ENCODE data around the gene PSMB4.
"Not testable (repeated sequence)": the region's sequence is repeated elsewhere in the genome, so short reads cannot be mapped to it uniquely, and the experiment has no call there.

Gene PSMB4

DNA sequence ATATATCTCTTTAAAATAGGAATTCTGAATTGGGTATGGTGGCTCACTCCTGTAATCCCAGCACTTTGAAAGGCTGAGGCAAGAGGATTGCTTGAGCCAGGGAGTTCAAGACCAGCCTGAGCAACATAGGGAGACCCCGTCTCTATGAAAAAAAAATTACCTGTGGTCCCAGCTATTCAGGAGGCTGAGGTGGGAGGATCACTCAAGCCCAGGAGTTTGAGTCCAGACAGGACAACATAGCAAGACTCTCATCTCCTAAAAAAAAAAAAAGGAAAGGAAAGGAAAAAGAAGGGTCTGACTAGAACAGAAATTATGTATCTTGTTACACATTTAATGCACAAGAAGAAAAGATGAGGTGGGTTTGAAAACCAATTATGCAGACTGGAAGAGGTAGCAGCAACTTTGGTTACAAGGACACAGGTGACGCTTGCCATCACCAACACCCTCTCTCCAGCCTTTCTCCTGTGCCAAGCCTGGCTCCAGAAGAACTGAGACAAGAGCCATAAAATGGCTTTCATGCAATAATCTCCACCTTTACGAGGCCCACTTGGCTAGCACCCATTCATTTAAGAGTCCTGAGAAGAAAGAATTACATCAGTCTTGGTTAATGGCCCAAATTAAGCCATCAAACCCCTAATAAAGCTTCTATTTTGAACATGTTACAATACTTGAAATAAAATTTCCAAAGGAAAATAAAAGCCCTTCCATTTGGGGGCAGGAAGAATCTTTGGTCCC, 22.1 kb upstream of the PSMB4 start:
- Histone ChIP-seq H3K36me3 (replicated peaks; ENCODE audit: insufficient read depth, low read length) (no peaks in the 10 kb centered on the region), H3F3A (ENCODE audit: insufficient read depth, low read length) (no peaks in the 10 kb centered on the region), H3K4me3 (ENCODE audit: low read length) (no peak overlapping the region), H3K9me3 (replicated peaks; ENCODE audit: insufficient read depth, low read length) (no peaks in the 10 kb centered on the region), H3K27ac (ENCODE audit: low read length) (no peak overlapping the region), H3K79me2 (ENCODE audit: low read length) (no peaks in the 10 kb centered on the region), H3K4me2 (ENCODE audit: low read depth, low read length) (no peak overlapping the region), H3K4me1 (ENCODE audit: low read length) (no peaks in the 10 kb centered on the region), H4K20me1 (ENCODE audit: insufficient read depth, low read length) (no peaks in the 10 kb centered on the region), H2AFZ (ENCODE audit: low read length) (no peak overlapping the region), H3K27me3 (replicated peaks; ENCODE audit: insufficient read depth, low read length) (no peaks in the 10 kb centered on the region), H3K9me2 (replicated peaks; ENCODE audit: insufficient read depth, low read length) (no peaks in the 10 kb centered on the region), H3K9ac (ENCODE audit: low read length) (no peak overlapping the region)
- TF ChIP-seq EZH2phosphoT487 (IDR thresholded peaks at IDR 0.05; ENCODE audit: low read length) (no peak), EZH2 (optimal IDR thresholded peaks at IDR 0.05; ENCODE audit: low read depth, low read length) (no peak)
- TF ChIP-seq, protein P1, sequence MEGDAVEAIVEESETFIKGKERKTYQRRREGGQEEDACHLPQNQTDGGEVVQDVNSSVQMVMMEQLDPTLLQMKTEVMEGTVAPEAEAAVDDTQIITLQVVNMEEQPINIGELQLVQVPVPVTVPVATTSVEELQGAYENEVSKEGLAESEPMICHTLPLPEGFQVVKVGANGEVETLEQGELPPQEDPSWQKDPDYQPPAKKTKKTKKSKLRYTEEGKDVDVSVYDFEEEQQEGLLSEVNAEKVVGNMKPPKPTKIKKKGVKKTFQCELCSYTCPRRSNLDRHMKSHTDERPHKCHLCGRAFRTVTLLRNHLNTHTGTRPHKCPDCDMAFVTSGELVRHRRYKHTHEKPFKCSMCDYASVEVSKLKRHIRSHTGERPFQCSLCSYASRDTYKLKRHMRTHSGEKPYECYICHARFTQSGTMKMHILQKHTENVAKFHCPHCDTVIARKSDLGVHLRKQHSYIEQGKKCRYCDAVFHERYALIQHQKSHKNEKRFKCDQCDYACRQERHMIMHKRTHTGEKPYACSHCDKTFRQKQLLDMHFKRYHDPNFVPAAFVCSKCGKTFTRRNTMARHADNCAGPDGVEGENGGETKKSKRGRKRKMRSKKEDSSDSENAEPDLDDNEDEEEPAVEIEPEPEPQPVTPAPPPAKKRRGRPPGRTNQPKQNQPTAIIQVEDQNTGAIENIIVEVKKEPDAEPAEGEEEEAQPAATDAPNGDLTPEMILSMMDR (IDR thresholded peaks at IDR 0.05; ENCODE audit: low read length): no peak
- no peak for DNase-seq

DNA sequence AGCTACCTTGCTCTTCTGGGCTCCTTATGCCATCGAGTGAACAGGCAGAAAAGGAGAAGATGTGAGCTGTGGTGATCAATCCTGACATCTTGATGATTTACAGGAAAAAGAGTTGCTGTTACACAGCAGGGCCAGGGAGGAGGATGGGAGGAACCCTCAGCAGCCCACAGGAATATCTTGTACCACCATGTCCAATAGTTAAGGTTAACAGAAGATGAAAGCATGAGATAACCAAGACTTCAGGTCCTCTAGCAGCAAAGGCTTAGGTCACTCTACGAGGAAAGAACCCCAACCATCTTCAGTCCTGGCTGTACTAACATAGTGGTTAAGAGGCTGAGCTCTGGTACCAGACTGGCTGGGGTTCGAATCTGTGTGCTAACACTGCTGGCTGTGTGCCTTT, 14.8 kb upstream of the PSMB4 start:
- Histone ChIP-seq H3K79me2 (ENCODE audit: low read length) (no peaks in the 10 kb centered on the region), H3K4me3 (ENCODE audit: low read length) (no peak overlapping the region), H3K4me1 (ENCODE audit: low read length) (no peaks in the 10 kb centered on the region), H3K9me2 (replicated peaks; ENCODE audit: insufficient read depth, low read length) (no peaks in the 10 kb centered on the region), H4K20me1 (ENCODE audit: insufficient read depth, low read length) (no peaks in the 10 kb centered on the region), H3K27ac (ENCODE audit: low read length) (no peak overlapping the region), H3K9ac (ENCODE audit: low read length) (no peak overlapping the region), H3K9me3 (replicated peaks; ENCODE audit: insufficient read depth, low read length) (no peaks in the 10 kb centered on the region), H3K27me3 (replicated peaks; ENCODE audit: insufficient read depth, low read length) (no peaks in the 10 kb centered on the region), H3K4me2 (ENCODE audit: low read depth, low read length) (no peak overlapping the region), H3F3A (ENCODE audit: insufficient read depth, low read length) (no peaks in the 10 kb centered on the region), H2AFZ (ENCODE audit: low read length) (no peak overlapping the region), H3K36me3 (replicated peaks; ENCODE audit: insufficient read depth, low read length) (no peaks in the 10 kb centered on the region)
- DNase-seq: no peak
- TF ChIP-seq EZH2 (optimal IDR thresholded peaks at IDR 0.05; ENCODE audit: low read depth, low read length): no peak
- TF ChIP-seq EZH2phosphoT487 (IDR thresholded peaks at IDR 0.05; ENCODE audit: low read length): no peak
- TF ChIP-seq, protein P1 (IDR thresholded peaks at IDR 0.05; ENCODE audit: low read length): no peak

DNA sequence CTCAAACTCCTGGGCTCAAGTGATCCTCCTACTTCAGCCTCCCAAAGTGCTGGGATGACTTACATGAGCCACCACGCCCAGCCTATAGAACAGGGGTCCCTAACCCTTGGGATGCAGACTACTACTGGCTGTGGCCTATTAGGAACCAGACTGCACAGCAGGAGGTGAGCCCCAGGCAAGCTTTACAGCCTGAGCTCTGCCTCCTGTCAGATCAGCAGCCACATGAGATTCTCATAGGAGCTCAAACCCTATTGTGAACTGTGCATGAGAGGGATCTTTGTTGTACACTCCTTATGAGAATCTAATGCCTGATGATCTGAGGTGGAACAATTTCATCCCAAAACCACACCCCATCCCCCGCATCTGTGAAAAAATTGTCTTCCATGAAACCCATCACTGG, 13.4 kb upstream of the PSMB4 start:
- Histone ChIP-seq H3K9ac (ENCODE audit: low read length) (no peak overlapping the region), H2AFZ (ENCODE audit: low read length) (no peak overlapping the region), H3K4me3 (ENCODE audit: low read length) (no peak overlapping the region), H3K9me2 (replicated peaks; ENCODE audit: insufficient read depth, low read length) (no peaks in the 10 kb centered on the region), H3F3A (ENCODE audit: insufficient read depth, low read length) (no peaks in the 10 kb centered on the region), H4K20me1 (ENCODE audit: insufficient read depth, low read length) (no peaks in the 10 kb centered on the region), H3K4me2 (ENCODE audit: low read depth, low read length) (no peak overlapping the region), H3K9me3 (replicated peaks; ENCODE audit: insufficient read depth, low read length) (no peaks in the 10 kb centered on the region), H3K4me1 (ENCODE audit: low read length) (no peaks in the 10 kb centered on the region), H3K27me3 (replicated peaks; ENCODE audit: insufficient read depth, low read length) (no peaks in the 10 kb centered on the region), H3K27ac (ENCODE audit: low read length) (no peak overlapping the region), H3K36me3 (replicated peaks; ENCODE audit: insufficient read depth, low read length) (no peaks in the 10 kb centered on the region), H3K79me2 (ENCODE audit: low read length) (no peaks in the 10 kb centered on the region)
- TF ChIP-seq, protein P1 (IDR thresholded peaks at IDR 0.05; ENCODE audit: low read length): no peak
- no peak for TF ChIP-seq EZH2phosphoT487 (IDR thresholded peaks at IDR 0.05; ENCODE audit: low read length)
- no peak for TF ChIP-seq EZH2 (optimal IDR thresholded peaks at IDR 0.05; ENCODE audit: low read depth, low read length)
- no peak for DNase-seq

DNA sequence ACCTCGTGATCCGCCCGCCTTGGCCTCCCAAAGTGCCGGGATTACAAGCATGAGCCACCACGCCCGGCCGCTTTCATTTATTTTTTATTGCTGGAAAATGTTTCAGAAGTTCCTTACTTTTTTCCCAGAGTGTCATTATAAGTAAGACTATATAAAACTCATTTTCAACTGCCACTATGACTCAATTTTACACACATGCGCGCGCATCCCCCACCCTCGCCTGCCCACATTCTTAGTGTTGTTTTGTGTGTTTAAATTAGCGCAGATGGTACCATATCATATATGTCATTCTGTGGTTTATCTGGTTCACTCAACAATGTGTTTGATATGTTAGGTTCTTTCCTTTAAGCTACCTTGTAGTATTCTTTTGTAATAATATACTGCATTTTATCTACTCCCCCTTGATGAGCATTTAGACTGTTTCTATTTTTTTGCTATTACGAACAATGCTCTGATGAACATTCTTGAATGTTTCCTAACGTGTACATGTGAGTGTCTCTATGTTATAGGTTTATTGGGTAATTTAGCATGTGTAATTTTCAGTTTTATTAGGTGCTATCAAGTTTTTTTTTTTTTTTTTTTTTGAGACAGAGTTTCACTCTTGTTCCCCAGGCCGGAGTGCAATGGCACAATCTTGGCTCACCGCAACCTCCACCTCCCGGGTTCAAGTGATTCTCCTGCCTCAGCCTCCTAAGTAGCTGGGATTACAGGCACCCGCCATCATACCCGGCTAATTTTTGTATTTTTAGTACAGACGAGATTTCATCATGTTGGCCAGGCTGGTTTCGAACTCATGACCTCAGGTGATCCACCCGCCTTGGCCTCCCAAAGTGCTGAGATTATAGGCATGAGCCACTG, 8.9 kb upstream of the PSMB4 start:
- H3F3A ChIP-seq (ENCODE audit: insufficient read depth, low read length): not testable (repeated sequence)

More for the DNA sequence above, 8.9 kb upstream of the PSMB4 start:
- H3K27me3 ChIP-seq (replicated peaks; ENCODE audit: insufficient read depth, low read length); H3K9me2 ChIP-seq (replicated peaks; ENCODE audit: insufficient read depth, low read length); H2AFZ ChIP-seq (ENCODE audit: low read length); H4K20me1 ChIP-seq (ENCODE audit: insufficient read depth, low read length); H3K36me3 ChIP-seq (replicated peaks; ENCODE audit: insufficient read depth, low read length); H3K4me3 ChIP-seq (ENCODE audit: low read length); H3K4me1 ChIP-seq (ENCODE audit: low read length); H3K79me2 ChIP-seq (ENCODE audit: low read length); H3K27ac ChIP-seq (ENCODE audit: low read length); H3K9ac ChIP-seq (ENCODE audit: low read length); H3K4me2 ChIP-seq (ENCODE audit: low read depth, low read length); H3K9me3 ChIP-seq (replicated peaks; ENCODE audit: insufficient read depth, low read length); DNase-seq: not testable (repeated sequence)
